K562 (cell line): Measurements from ENCODE around the gene SOS1. TPM values are rescaled to one million over a fixed set of nuclear protein-coding genes. Genes with fewer than 3 reads are reported as not detected.

Experiments used
- ATAC-seq: fragments of 200-7000 bp; cut with Tn5 transposase; 3 replicates; pipeline ENCODE4 v1.9.1; 2020; ENCODE audit warnings: moderate library complexity
- BruUV-seq: library from RNA; stranded (reverse); fragments of 400-500 nt; replicated peaks from 2 replicates; lab custom pipeline; 2021; lab: Mats Ljungman, UMichigan
- CTCF ChIA-PET: fragments of 300-600 bp; formaldehyde crosslinking; extraction: SDS; loops from one replicate; lab custom pipeline; 2021; ENCODE audit warnings: low intra/inter-chr PET ratio; lab: Yijun Ruan, JAX
- POLR2A ChIA-PET: fragments of 300-600, 350-650 bp; sonication (Branson Sonifier 250); formaldehyde crosslinking; extraction: SDS; loops from one replicate; lab custom pipeline; 2021; ENCODE audit warnings: antibody characterized with exemption, inconsistent platforms; lab: Yijun Ruan, JAX
- DNase-seq, 4 experiments: peaks; one replicate each; pipeline versions ENCODE4 v3.0.0 to v3.0.0-alpha.2; 2011 to 2018; ENCODE audit warnings: low spot score in 3 of 4, mixed read lengths in 3 of 4; ENCODE audit errors: extremely low read depth in 1 of 4
- FAIRE-seq: peaks from 2 replicates; lab custom pipeline; 2011; peaks lifted over from hg19 to GRCh38; lab: Jason Lieb, UNC
- H2AFZ ChIP-seq: 2 replicates; pipeline ENCODE4 v1.6.0; 2011; ENCODE audit warnings: low read depth, low read length, control low read depth, inconsistent platforms
- H3K27ac ChIP-seq: fragments of 200-600 bp; 3 replicates; pipeline ENCODE4 v1.8.0; 2011; ENCODE audit warnings: low read depth, mild to moderate bottlenecking, control low read depth, inconsistent platforms, low read length, moderate library complexity, mixed read lengths; ENCODE audit errors: extremely low read depth
- H3K27me3 ChIP-seq, 2 experiments: fragments of 300-600 bp in 1 of 2; 2 replicates in 1 of 2; 3 replicates in 1 of 2; pipeline versions ENCODE4 v1.6.0 to v1.8.0; 2011; ENCODE audit warnings: inconsistent platforms in 2 of 2, low read length in 2 of 2, mild to moderate bottlenecking in 1 of 2, mixed read lengths in 1 of 2, moderate library complexity in 1 of 2; ENCODE audit not compliant: control insufficient read depth in 2 of 2, insufficient read depth in 2 of 2
- H3K36me3 ChIP-seq: fragments of 300-600 bp; 3 replicates; pipeline ENCODE4 v1.8.0; 2011; ENCODE audit warnings: mild to moderate bottlenecking, low read length, inconsistent platforms; ENCODE audit not compliant: control insufficient read depth, insufficient read depth
- H3K4me1 ChIP-seq, 2 experiments: fragments of 200-600 bp in 1 of 2; replicated peaks in 1 of 2; 2 replicates in 1 of 2; 3 replicates in 1 of 2; pipeline versions ENCODE4 v1.5.1 to v1.8.0; 2011; ENCODE audit warnings: inconsistent platforms in 2 of 2, low read length in 2 of 2, mild to moderate bottlenecking in 1 of 2, mixed read lengths in 1 of 2, moderate library complexity in 1 of 2; ENCODE audit not compliant: control insufficient read depth in 2 of 2, insufficient read depth in 2 of 2
- H3K4me2 ChIP-seq: 2 replicates; pipeline ENCODE4 v1.6.1; 2011; ENCODE audit warnings: low read length, control low read depth, inconsistent platforms, mixed read lengths; ENCODE audit not compliant: insufficient read depth
- H3K4me3 ChIP-seq: fragments of 200-600 bp; sonication (generic), shearing (Covaris generic); 2 replicates; pipeline ENCODE4 v1.5.1; 2016; ENCODE audit warnings: control low read depth, inconsistent platforms
- H3K79me2 ChIP-seq: fragments of 200-600 bp; 3 replicates; pipeline ENCODE4 v1.8.0; 2011; ENCODE audit warnings: low read length, inconsistent platforms; ENCODE audit not compliant: control insufficient read depth, insufficient read depth
- H3K9ac ChIP-seq, 2 experiments: 2 replicates each; pipeline versions ENCODE4 v1.6.0 to v1.6.1; 2011; ENCODE audit warnings: low read depth in 2 of 2, low read length in 2 of 2, control low read depth in 1 of 2, inconsistent platforms in 1 of 2, mild to moderate bottlenecking in 1 of 2, mixed read lengths in 1 of 2; ENCODE audit not compliant: insufficient read depth in 1 of 2
- H3K9me1 ChIP-seq: one replicate; pipeline ENCODE4 v1.6.0; 2011; ENCODE audit warnings: inconsistent platforms, mild to moderate bottlenecking, low read length, moderate library complexity; ENCODE audit not compliant: control insufficient read depth, insufficient read depth
- H3K9me3 ChIP-seq: replicated peaks from 2 replicates; pipeline ENCODE4 v1.5.1; 2011; ENCODE audit warnings: low read depth, low read length, inconsistent platforms; ENCODE audit not compliant: control insufficient read depth, insufficient read depth
- H4K20me1 ChIP-seq: replicated peaks from 2 replicates; pipeline ENCODE4 v1.6.1; 2011; ENCODE audit warnings: low read length, inconsistent platforms, mixed read lengths; ENCODE audit not compliant: control insufficient read depth, insufficient read depth
- C11orf30 ChIP-seq: fragments of 450-650 bp; IDR thresholded peaks from 2 replicates; pipeline ENCODE4 v1.6.1; 2016; ENCODE audit warnings: low read depth, mild to moderate bottlenecking
- HLTF ChIP-seq: fragments of 450-650 bp; IDR thresholded peaks from 2 replicates; pipeline ENCODE4 v1.6.1; 2016
- JUN ChIP-seq, 2 experiments: sonication (generic) in 1 of 2; formaldehyde crosslinking in 1 of 2; IDR thresholded peaks; 2 replicates each; pipeline versions ENCODE4 v1.6.1 to v1.8.0; 2012 to 2022; ENCODE audit warnings: borderline replicate concordance in 2 of 2, mild to moderate bottlenecking in 2 of 2, improper control_type of control experiment in 1 of 2, low read depth in 1 of 2, low read length in 1 of 2, missing genetic modification reagents in 1 of 2
- MCM5 ChIP-seq: fragments of 450-650 bp; IDR thresholded peaks from 2 replicates; pipeline ENCODE4 v1.6.1; 2016; ENCODE audit warnings: low read depth
- MTF1 ChIP-seq: fragments of 250-450 bp; sonication (Bioruptor Pico); IDR thresholded peaks from 2 replicates; pipeline ENCODE4 v1.9.0; 2021; ENCODE audit warnings: moderate library complexity, mild to moderate bottlenecking, inconsistent platforms, borderline replicate concordance
- NFE2 ChIP-seq: IDR thresholded peaks from 2 replicates; pipeline ENCODE4 v1.6.1; 2014; ENCODE audit warnings: antibody characterized with exemption, low read depth
- PTBP1 ChIP-seq: fragments of 200-400 bp; formaldehyde crosslinking; IDR thresholded peaks from 2 replicates; pipeline ENCODE4 v1.6.1; 2017; ENCODE audit warnings: low read depth, low read length
- RFX5 ChIP-seq: IDR thresholded peaks from 2 replicates; pipeline ENCODE4 v1.6.1; 2011; ENCODE audit warnings: low read depth, mild to moderate bottlenecking, improper control_type of control experiment, low read length
- ZNF316 ChIP-seq: fragments of 450-650 bp; IDR thresholded peaks from 2 replicates; pipeline ENCODE4 v1.6.1; 2016
- WGBS: fragments of 100-300 bp; shearing (Covaris generic); methylation state at CpG from one replicate; pipeline ENCODE4 v1.1.6; 2016; ENCODE audit warnings: low coverage, mixed read lengths; ENCODE audit not compliant: insufficient coverage; ENCODE audit errors: missing lambda C conversion rate; 5-methylcytosine and 5-hydroxymethylcytosine counted together
- in situ Hi-C: fragments of 300-500 bp; cut with MboI; formaldehyde crosslinking; loops from 4 replicates; pipeline ENCODE4 v1.15.0; 2018; ENCODE audit warnings: inconsistent platforms, mixed read lengths
- intact Hi-C: fragments of 100-400 bp; cut with micrococcal nuclease; formaldehyde crosslinking; loops from 2 replicates; pipeline ENCODE4 v1.14.2; 2022
- polyA plus RNA-seq, 8 experiments: library from polyadenylated mRNA; depleted of rRNA in 4 of 8; stranded (reverse) in 5 of 8; unstranded in 3 of 8; fragments of >200 nt; fragmentation: Nextera tagmentation in 2 of 8; fragmentation: Illumina TruSeq in 1 of 8; extraction: Ambion mirVana in 2 of 8; extraction: Trizol in 1 of 8; gene quantifications; 2 replicates each; pipeline versions ENCODE4 v1.2.1 to v1.2.3, GENCODE V29; 2011 to 2014; ENCODE audit warnings: inconsistent platforms in 1 of 8, missing spikeins in 1 of 8
- total RNA-seq, 7 experiments: library from RNA; depleted of rRNA in 6 of 7; stranded (reverse); fragments of >200 nt in 6 of 7; fragmentation: Illumina TruSeq in 2 of 7; extraction: Trizol in 2 of 7; gene quantifications; 2 replicates each; pipeline versions ENCODE4 v1.2.1 to v1.2.3, GENCODE V29; 2011 to 2021; ENCODE audit warnings: low replicate concordance in 1 of 7

SOS1 gene
- total and polyA plus RNA-seq, 9 of the 15 experiments (the other 6 are each of a cell fraction or from before 2014, with no cell fraction given), result 2.5 to 27.1 (median 16.3) TPM

GRCh38 chr2:39164089-39164488, 43.2 kb upstream of the SOS1 start:
- no peaks in the 10 kb centered on the region for H3K79me2 ChIP-seq
- intact Hi-C loops, result no loop called here
- ChIA-PET CTCF (no interaction called here), POLR2A (interaction anchor here (0.7 to 1.2 kb wide), 2 partner anchors 9 to 268 kb away, joined by 3 read pairs; no protein-coding TSS in a partner anchor)
- no peak for ATAC-seq
- DNase-seq, result no peak
- in situ Hi-C loops, result no loop called here
- no peaks in the 10 kb centered on the region for H4K20me1 ChIP-seq
- no peak overlapping the region for H3K27ac ChIP-seq
- no TSS peak for BruUV-seq
- H3K36me3 ChIP-seq, result no peaks in the 10 kb centered on the region
- H3K9me1 ChIP-seq, result no peaks in the 10 kb centered on the region
- TF ChIP-seq MTF1 (no peak), RFX5 (no peak), ZNF316 (0 out of 2 replicates have a peak, but pooled peaks have one; percentile 30), C11orf30 (peak; percentile 50; the same call in 1 of the 2 replicates), NFE2 (peak; percentile 46; the same call in 1 of the 2 replicates), MCM5 (no peak), HLTF (no peak)
- no peaks in the 10 kb centered on the region for H3K27me3 ChIP-seq
- H3K4me1 ChIP-seq, result no peaks in the 10 kb centered on the region
- no peak overlapping the region for H2AFZ ChIP-seq
- no peak overlapping the region for H3K4me3 ChIP-seq
- H3K9me3 ChIP-seq, result no peaks in the 10 kb centered on the region
- H3K9ac ChIP-seq, result no peak overlapping the region
- no peak for FAIRE-seq
- 54% methylated on average over 4 of the region's 4 CpGs for WGBS
- no peak overlapping the region for H3K4me2 ChIP-seq

DNA sequence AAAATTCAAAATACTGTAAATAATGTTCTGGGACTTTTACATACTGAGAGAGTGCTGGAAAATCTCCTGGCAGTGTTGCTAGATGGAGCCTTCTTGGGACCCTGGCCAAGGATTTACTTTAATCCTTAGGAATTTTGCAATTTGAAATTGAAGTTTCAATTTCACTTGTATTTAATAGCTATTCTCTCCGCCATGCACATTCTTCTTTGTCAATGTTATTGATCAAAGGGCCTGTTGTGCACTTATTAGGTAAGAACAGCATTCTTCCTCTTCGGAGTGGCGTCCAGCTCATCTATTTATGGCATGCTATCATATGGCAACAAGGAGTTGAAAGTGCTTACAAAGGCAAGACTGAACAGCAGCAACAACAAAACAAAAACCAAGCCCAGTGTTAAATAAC, 40.1 kb upstream of the SOS1 start:
- POLR2A ChIA-PET, result interaction anchor here (1.1 kb wide), 1 partner anchor 14 kb away, joined by 3 read pairs; no protein-coding TSS in a partner anchor
- CTCF ChIA-PET, result no interaction called here

More for the DNA sequence above, 40.1 kb upstream of the SOS1 start:
- Histone ChIP-seq H2AFZ (peak overlapping the region; percentile 20; the same call in 1 of the 2 replicates), H3K36me3 (no peaks in the 10 kb centered on the region), H3K4me1 (peaks cover 0 to 4% of the 10 kb centered on the region in 2 experiments; a peak in 1 of 5 replicates), H3K4me2 (no peak overlapping the region), H4K20me1 (no peaks in the 10 kb centered on the region), H3K9me3 (no peaks in the 10 kb centered on the region), H3K9ac (no peak overlapping the region), H3K27me3 (no peaks in the 10 kb centered on the region), H3K9me1 (no peaks in the 10 kb centered on the region), H3K4me3 (no peak overlapping the region), H3K79me2 (no peaks in the 10 kb centered on the region), H3K27ac (no peak overlapping the region)
- no peak for ATAC-seq
- no peak for FAIRE-seq
- TF ChIP-seq PTBP1, result no peak
- no peak for TF ChIP-seq JUN (IDR thresholded peaks at IDR 0.05; ENCODE audit: borderline replicate concordance, low read depth, low read length)
- 0 out of 2 replicates have a peak, but pooled peaks have one; percentile 49 for TF ChIP-seq JUN (CRISPR knock-in tag; IDR thresholded peaks at IDR 0.05; ENCODE audit: borderline replicate concordance)
- no TSS peak for BruUV-seq
- WGBS, result 82% methylated on average over 3 of the region's 3 CpGs
- in situ Hi-C loops (no loop called here), intact Hi-C loops (no loop called here)
- DNase-seq, result no peak
